ENCODE results near the gene BPIFB2. TPM values are rescaled to one million over a fixed set of nuclear protein-coding genes. Genes with fewer than 3 reads are reported as not detected.

Gene BPIFB2
- total and polyA plus RNA-seq, 2 donors (not counting 1 experiment from before 2014, with no cell fraction given), result not detected

DNA sequence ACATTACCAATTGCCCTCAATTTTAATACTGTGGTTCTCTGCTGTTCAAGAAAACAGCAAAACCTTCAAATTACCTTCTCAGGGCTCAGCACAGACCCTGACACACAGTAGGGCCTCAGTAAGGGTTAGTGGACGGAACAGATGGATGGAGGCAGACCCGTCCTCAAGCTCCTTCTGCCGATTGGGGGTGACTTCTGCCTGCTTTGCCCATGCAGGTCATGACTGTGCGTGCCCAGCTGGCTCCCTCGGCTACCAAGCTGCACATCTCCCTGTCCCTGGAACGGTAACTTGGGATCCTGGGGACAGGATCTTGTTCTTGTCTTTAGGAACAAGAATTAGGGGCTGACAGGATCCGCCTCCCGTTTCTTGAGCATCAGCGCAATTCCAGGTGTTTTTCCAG is 62.2 kb downstream of the BPIFB2 start:
- Histone ChIP-seq H3K36me3 (ENCODE audit: control insufficient read depth, insufficient read depth, low read length) (no peaks in the 10 kb centered on the region), H3K27me3 (ENCODE audit: control insufficient read depth, insufficient read depth, low read length) (no peaks in the 10 kb centered on the region), H3K4me3 (replicated peaks in 1 of 4; ENCODE audit: control extremely low read depth in 1 of 4, insufficient read depth in 1 of 4, low read depth in 3 of 4, low read length in 4 of 4) (no peak overlapping the region), H4K20me1 (ENCODE audit: control insufficient read depth, extremely low read depth, insufficient read depth, low read length) (no peaks in the 10 kb centered on the region), H3K4me1 (ENCODE audit: control insufficient read depth, extremely low read depth, insufficient read depth, low read length) (no peaks in the 10 kb centered on the region), H3K9me3 (ENCODE audit: control insufficient read depth, insufficient read depth, low read depth, low read length) (no peaks in the 10 kb centered on the region), H3K79me2 (ENCODE audit: control insufficient read depth, insufficient read depth, low read length) (no peaks in the 10 kb centered on the region), H3K27ac (ENCODE audit: insufficient read depth, low read length) (no peak overlapping the region), H3K4me2 (ENCODE audit: extremely low read depth, insufficient read depth, low read length) (no peak overlapping the region), H3K9ac (ENCODE audit: insufficient read depth, low read length) (no peak overlapping the region), H2AFZ (ENCODE audit: low read length) (no peak overlapping the region)
- TF ChIP-seq, protein P1, sequence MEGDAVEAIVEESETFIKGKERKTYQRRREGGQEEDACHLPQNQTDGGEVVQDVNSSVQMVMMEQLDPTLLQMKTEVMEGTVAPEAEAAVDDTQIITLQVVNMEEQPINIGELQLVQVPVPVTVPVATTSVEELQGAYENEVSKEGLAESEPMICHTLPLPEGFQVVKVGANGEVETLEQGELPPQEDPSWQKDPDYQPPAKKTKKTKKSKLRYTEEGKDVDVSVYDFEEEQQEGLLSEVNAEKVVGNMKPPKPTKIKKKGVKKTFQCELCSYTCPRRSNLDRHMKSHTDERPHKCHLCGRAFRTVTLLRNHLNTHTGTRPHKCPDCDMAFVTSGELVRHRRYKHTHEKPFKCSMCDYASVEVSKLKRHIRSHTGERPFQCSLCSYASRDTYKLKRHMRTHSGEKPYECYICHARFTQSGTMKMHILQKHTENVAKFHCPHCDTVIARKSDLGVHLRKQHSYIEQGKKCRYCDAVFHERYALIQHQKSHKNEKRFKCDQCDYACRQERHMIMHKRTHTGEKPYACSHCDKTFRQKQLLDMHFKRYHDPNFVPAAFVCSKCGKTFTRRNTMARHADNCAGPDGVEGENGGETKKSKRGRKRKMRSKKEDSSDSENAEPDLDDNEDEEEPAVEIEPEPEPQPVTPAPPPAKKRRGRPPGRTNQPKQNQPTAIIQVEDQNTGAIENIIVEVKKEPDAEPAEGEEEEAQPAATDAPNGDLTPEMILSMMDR (conservative IDR thresholded peaks at IDR 0.05 in 1 of 2, IDR thresholded peaks at IDR 0.05 in 1 of 2; ENCODE audit: low read depth in 1 of 2, low read length in 2 of 2), result no peak
- TF ChIP-seq EZH2 (IDR thresholded peaks at IDR 0.05; ENCODE audit: low read length, missing control alignments), result no peak
- DNase-seq (ENCODE audit: low read depth in 2 of 2), result no peak

DNA sequence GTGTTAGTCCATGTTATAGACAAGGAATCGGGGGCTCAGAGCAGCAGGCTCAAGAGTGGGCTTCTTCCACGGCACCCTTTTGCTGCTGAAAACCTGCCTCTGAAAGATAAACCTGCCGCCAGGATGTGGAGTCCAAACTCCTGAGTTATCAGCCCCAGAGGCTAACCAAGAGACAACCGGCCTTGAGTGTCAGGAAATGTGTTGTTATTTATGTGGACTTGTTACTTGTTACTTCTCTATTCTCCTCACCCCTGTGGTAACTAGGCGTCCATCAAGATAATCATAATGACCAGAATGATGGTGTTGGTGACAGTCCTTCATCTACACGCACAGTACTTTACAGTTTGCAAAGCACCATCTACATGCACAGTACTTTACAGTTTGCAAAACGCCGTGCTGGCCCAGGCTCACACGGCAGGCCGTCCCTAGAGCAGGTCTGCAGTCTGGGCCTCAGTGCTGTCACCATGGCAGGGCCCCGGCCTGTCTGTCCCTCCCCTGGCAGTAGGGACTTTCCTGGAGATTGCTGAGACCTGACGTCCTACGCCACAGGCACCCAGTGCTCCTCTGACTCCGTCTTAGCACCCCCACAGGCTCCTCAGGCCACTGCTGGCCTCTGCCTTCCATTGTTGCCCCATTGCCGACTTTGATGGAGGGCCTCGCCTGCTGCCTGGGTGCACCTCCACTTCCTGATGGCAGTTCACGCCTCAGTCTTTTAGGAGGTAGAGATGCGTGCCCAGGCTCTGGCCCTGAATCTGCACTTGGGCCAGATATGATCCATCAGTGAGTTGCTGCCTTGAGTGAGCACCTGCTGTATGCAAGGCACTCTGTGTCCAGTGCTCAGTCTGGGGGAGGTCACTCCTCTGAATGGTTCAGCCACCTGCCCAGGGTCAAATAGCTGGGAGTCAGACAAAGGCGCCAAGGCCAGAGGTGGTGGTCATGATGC is 62.9 kb downstream of the BPIFB2 start:
- DNase-seq (ENCODE audit: low read depth in 2 of 2), result no peak
- Histone ChIP-seq H3K79me2 (ENCODE audit: control insufficient read depth, insufficient read depth, low read length) (no peaks in the 10 kb centered on the region), H3K27ac (ENCODE audit: insufficient read depth, low read length) (no peak overlapping the region), H3K4me3 (replicated peaks in 1 of 4; ENCODE audit: control extremely low read depth in 1 of 4, insufficient read depth in 1 of 4, low read depth in 3 of 4, low read length in 4 of 4) (no peak overlapping the region), H3K9ac (ENCODE audit: insufficient read depth, low read length) (no peak overlapping the region), H3K9me3 (ENCODE audit: control insufficient read depth, insufficient read depth, low read depth, low read length) (no peaks in the 10 kb centered on the region), H3K4me2 (ENCODE audit: extremely low read depth, insufficient read depth, low read length) (no peak overlapping the region), H2AFZ (ENCODE audit: low read length) (no peak overlapping the region), H3K36me3 (ENCODE audit: control insufficient read depth, insufficient read depth, low read length) (no peaks in the 10 kb centered on the region), H3K27me3 (ENCODE audit: control insufficient read depth, insufficient read depth, low read length) (no peaks in the 10 kb centered on the region), H3K4me1 (ENCODE audit: control insufficient read depth, extremely low read depth, insufficient read depth, low read length) (no peaks in the 10 kb centered on the region), H4K20me1 (ENCODE audit: control insufficient read depth, extremely low read depth, insufficient read depth, low read length) (no peaks in the 10 kb centered on the region)
- TF ChIP-seq, protein P1 (conservative IDR thresholded peaks at IDR 0.05 in 1 of 2, IDR thresholded peaks at IDR 0.05 in 1 of 2; ENCODE audit: low read depth in 1 of 2, low read length in 2 of 2), result no peak
- no peak for TF ChIP-seq EZH2 (IDR thresholded peaks at IDR 0.05; ENCODE audit: low read length, missing control alignments)

DNA sequence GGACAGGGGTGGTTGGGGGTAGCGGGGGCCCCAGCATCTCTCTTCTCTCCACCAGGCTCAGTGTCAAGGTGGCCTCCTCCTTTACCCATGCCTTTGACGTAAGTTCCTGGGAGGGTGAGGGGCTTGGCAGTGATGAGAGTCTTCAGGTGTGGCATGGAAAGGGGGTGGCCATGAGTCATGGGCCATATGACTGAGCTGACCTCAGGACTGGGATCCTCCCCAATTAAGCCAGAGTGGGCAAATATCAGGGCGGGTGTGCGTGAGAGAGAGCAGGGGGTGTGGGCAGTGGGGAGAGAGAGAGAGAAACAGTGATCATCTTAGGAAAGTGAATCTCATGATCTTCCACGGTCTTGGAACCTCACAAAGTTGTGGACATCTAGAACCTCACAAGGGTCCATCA is 63.7 kb downstream of the BPIFB2 start:
- H3K27me3 ChIP-seq (ENCODE audit: control insufficient read depth, insufficient read depth, low read length), result no peaks in the 10 kb centered on the region
- DNase-seq (ENCODE audit: low read depth in 2 of 2), result no peak
- H3K9ac ChIP-seq (ENCODE audit: insufficient read depth, low read length), result no peak overlapping the region
- H3K4me3 ChIP-seq (replicated peaks in 1 of 4; ENCODE audit: control extremely low read depth in 1 of 4, insufficient read depth in 1 of 4, low read depth in 3 of 4, low read length in 4 of 4), result no peak overlapping the region
- no peaks in the 10 kb centered on the region for H3K9me3 ChIP-seq (ENCODE audit: control insufficient read depth, insufficient read depth, low read depth, low read length)
- no peak overlapping the region for H3K27ac ChIP-seq (ENCODE audit: insufficient read depth, low read length)
- no peak overlapping the region for H2AFZ ChIP-seq (ENCODE audit: low read length)
- no peaks in the 10 kb centered on the region for H3K79me2 ChIP-seq (ENCODE audit: control insufficient read depth, insufficient read depth, low read length)
- no peaks in the 10 kb centered on the region for H3K4me1 ChIP-seq (ENCODE audit: control insufficient read depth, extremely low read depth, insufficient read depth, low read length)
- H3K36me3 ChIP-seq (ENCODE audit: control insufficient read depth, insufficient read depth, low read length), result no peaks in the 10 kb centered on the region
- TF ChIP-seq EZH2 (IDR thresholded peaks at IDR 0.05; ENCODE audit: low read length, missing control alignments), result no peak
- no peak overlapping the region for H3K4me2 ChIP-seq (ENCODE audit: extremely low read depth, insufficient read depth, low read length)
- H4K20me1 ChIP-seq (ENCODE audit: control insufficient read depth, extremely low read depth, insufficient read depth, low read length), result no peaks in the 10 kb centered on the region

All from fibroblast of lung (primary cell).